Kidney (tissue), 14 donors: ENCODE measurements around the gene HPX. TPM values are rescaled to one million over a fixed set of nuclear protein-coding genes. Genes with fewer than 3 reads are reported as not detected.

ENCODE experiments used
- DNase-seq, 5 donors: peaks; one replicate each; pipeline ENCODE4 v3.0.0-alpha.2; 2013 to 2020
- FAIRE-seq: peaks from 2 replicates; lab custom pipeline; 2012; peaks lifted over from hg19 to GRCh38; lab: Jason Lieb, UNC
- H3K27ac ChIP-seq, 2 donors: one replicate each; pipeline ENCODE4 v1.7.0; 2013; ENCODE audit warnings: low read depth in 2 of 2, low read length in 2 of 2, inconsistent platforms in 1 of 2
- H3K27me3 ChIP-seq: one replicate; pipeline ENCODE4 v1.7.1; 2013; ENCODE audit warnings: low read length, inconsistent platforms; ENCODE audit not compliant: control insufficient read depth, insufficient read depth
- H3K36me3 ChIP-seq, 3 donors: one replicate each; pipeline versions ENCODE4 v1.7.0 to v1.7.1; 2013; ENCODE audit warnings: low read length in 3 of 3, control low read depth in 1 of 3, inconsistent platforms in 1 of 3; ENCODE audit not compliant: insufficient read depth in 3 of 3, control insufficient read depth in 2 of 3
- H3K4me1 ChIP-seq, 3 donors: one replicate each; pipeline versions ENCODE4 v1.7.0 to v1.7.1; 2013; ENCODE audit warnings: low read length in 3 of 3, inconsistent platforms in 1 of 3, low read depth in 1 of 3; ENCODE audit not compliant: control insufficient read depth in 2 of 3, insufficient read depth in 2 of 3
- H3K4me3 ChIP-seq, 3 donors: one replicate each; pipeline versions ENCODE4 v1.7.0 to v1.8.1; 2013; ENCODE audit warnings: low read length in 3 of 3, control low read depth in 1 of 3, inconsistent platforms in 1 of 3
- H3K9ac ChIP-seq, 3 donors: one replicate each; pipeline versions ENCODE4 v1.7.0 to v1.7.1; 2013; ENCODE audit warnings: low read length in 3 of 3, control low read depth in 1 of 3, inconsistent platforms in 1 of 3
- H3K9me3 ChIP-seq, 3 donors: one replicate each; pipeline versions ENCODE4 v1.7.0 to v1.7.1; 2013; ENCODE audit warnings: low read length in 3 of 3, control low read depth in 1 of 3, inconsistent platforms in 1 of 3; ENCODE audit not compliant: control insufficient read depth in 2 of 3, insufficient read depth in 1 of 3
- CTCF ChIP-seq: IDR thresholded peaks from 3 replicates; pipeline ENCODE4 v1.5.1; 2012; ENCODE audit warnings: mild to moderate bottlenecking, moderate library complexity, borderline replicate concordance; ENCODE audit not compliant: insufficient read depth; ENCODE audit errors: extremely low read depth
- intact Hi-C: fragments of 100-400 bp; cut with DNase I; formaldehyde crosslinking; loops from one replicate; pipeline ENCODE4 v1.11.1; 2022
- polyA plus RNA-seq: library from polyadenylated mRNA; stranded (reverse); fragments of 350-450 nt; fragmentation: Illumina TruSeq; extraction: RNeasy Lipid Tissue Mini Kit (QIAGEN cat#74804); gene quantifications from one replicate; pipeline ENCODE4 v1.2.3, GENCODE V29; 2014; ENCODE audit warnings: low read depth, low replicate concordance; ENCODE audit not compliant: insufficient read depth
- total RNA-seq: library from RNA; stranded (reverse); fragmentation: NEBNext Ultra II Directional; extraction: Animal tissue kit (Norgen Biotek cat#: 25700); gene quantifications from one replicate; pipeline ENCODE4 v1.2.1, GENCODE V29; 2021
- donor health status: control.
- donor health status: control.
- donor health status: control.
- donor health status: control.
- donor health status: control.
- donor health status: DM: yes; HTN: yes; CAD: no.
- donor health status: Normal renal cell carcinoma (clear cell type).

Gene HPX
- total and polyA plus RNA-seq, 2 donors from 2014 or later, result 0.88 to 1.3 TPM

DNA sequence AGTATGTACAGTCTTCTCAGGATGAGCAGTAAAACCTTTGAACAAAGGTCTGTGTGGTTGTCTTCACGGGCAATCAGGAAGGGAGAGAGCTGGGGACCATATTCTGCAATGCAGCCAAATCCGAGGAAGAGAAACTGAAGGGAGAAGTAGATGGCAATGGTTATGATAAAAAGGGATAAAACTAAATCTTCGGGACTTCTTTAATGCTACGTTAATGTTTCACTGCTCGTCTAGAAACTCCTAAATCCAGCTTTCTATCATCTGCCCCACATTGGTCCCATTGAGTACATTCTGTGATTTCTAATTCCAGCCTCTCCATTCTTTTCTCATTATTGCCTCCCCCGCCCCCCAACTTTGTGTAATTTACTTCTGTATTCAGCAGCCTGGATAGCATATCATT is 42.2 kb upstream of the HPX start:
- no peak overlapping the region for H3K27ac ChIP-seq
- intact Hi-C loops, result no loop called here

DNA sequence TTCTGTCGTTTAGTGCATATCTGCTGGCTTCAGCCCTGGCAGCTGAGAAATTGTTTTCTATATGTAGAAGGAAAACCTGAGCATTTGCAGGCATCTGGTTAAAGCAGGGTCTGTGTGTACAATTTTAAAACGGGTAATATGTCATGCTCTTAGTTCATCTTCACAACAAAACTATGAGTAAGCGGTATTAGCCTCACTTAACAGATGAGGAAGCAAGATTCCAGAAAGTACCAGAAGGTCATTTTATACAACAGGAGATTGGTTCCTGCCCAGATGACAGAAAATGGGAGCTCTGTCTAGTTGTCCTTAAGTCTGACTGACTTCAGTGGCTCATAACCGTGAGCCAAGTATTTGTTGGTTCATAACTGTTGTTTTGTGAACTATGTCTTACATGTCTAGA is 41.7 kb upstream of the HPX start:
- intact Hi-C loops, result no loop called here
- H3K4me1 ChIP-seq, result peaks cover 9 to 22% (median 14%) of the 10 kb centered on the region in 3 donors
- H3K27ac ChIP-seq, result no peak overlapping the region
- TF ChIP-seq CTCF, result no peak
- no peaks in the 10 kb centered on the region for H3K27me3 ChIP-seq
- no peak for FAIRE-seq
- peak overlapping the region; percentile 94 to 97 (median 96) for H3K4me3 ChIP-seq
- H3K9me3 ChIP-seq, result no peaks in the 10 kb centered on the region
- H3K36me3 ChIP-seq, result peaks cover 4 to 32% (median 30%) of the 10 kb centered on the region in 3 donors
- DNase-seq, result no peak
- H3K9ac ChIP-seq, result peak overlapping the region; percentile 31 to 97 (median 96)

More for the DNA sequence above, 42.2 kb upstream of the HPX start:
- H3K4me3 ChIP-seq, result no peak overlapping the region
- H3K27me3 ChIP-seq, result no peaks in the 10 kb centered on the region
- no peak for TF ChIP-seq CTCF
- H3K36me3 ChIP-seq, result peaks cover 4 to 28% (median 27%) of the 10 kb centered on the region in 3 donors
- H3K9ac ChIP-seq, result peak overlapping the region in 1 of 3 donors; percentile 96
- FAIRE-seq (no peak), DNase-seq (no peak)
- H3K4me1 ChIP-seq, result peaks cover 9 to 22% (median 14%) of the 10 kb centered on the region in 3 donors
- H3K9me3 ChIP-seq, result no peaks in the 10 kb centered on the region

DNA sequence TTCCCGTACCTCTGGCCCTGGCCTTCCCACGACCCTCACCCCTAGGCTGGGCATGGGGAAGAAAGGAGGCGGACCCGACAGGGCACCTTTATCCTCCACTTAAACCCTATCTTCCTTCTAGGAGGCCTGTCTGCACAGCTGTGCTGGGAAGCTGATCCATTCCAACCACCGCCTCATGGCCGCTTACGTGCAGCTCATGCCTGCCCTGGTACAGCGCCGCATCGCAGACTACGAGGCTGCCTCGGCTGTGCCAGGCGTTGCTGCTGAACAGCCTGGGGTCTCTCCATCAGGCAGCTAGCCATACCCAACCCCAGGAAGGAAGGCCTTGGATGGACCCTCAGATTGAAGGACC is 41.1 kb upstream of the HPX start:
- Histone ChIP-seq H3K36me3 (peaks cover 4 to 33% (median 33%) of the 10 kb centered on the region in 3 donors), H3K9me3 (no peaks in the 10 kb centered on the region), H3K4me1 (peaks cover 9 to 22% (median 14%) of the 10 kb centered on the region in 3 donors), H3K27ac (peak overlapping the region; percentile 91 to 93), H3K9ac (peak overlapping the region; percentile 93 to 97 (median 96)), H3K27me3 (no peaks in the 10 kb centered on the region), H3K4me3 (peak overlapping the region; percentile 94 to 97 (median 96))
- no peak for FAIRE-seq
- intact Hi-C loops, result no loop called here
- no peak for DNase-seq
- no peak for TF ChIP-seq CTCF
